Suppressor macrophage treated with lipopolysaccharide for 4 hours (primary cell): Measurements from ENCODE around the gene MAP3K4.

Experiments
- DNase-seq: peaks from one replicate; pipeline ENCODE4 v3.0.0-alpha.2; 2020

Gene MAP3K4, protein sequence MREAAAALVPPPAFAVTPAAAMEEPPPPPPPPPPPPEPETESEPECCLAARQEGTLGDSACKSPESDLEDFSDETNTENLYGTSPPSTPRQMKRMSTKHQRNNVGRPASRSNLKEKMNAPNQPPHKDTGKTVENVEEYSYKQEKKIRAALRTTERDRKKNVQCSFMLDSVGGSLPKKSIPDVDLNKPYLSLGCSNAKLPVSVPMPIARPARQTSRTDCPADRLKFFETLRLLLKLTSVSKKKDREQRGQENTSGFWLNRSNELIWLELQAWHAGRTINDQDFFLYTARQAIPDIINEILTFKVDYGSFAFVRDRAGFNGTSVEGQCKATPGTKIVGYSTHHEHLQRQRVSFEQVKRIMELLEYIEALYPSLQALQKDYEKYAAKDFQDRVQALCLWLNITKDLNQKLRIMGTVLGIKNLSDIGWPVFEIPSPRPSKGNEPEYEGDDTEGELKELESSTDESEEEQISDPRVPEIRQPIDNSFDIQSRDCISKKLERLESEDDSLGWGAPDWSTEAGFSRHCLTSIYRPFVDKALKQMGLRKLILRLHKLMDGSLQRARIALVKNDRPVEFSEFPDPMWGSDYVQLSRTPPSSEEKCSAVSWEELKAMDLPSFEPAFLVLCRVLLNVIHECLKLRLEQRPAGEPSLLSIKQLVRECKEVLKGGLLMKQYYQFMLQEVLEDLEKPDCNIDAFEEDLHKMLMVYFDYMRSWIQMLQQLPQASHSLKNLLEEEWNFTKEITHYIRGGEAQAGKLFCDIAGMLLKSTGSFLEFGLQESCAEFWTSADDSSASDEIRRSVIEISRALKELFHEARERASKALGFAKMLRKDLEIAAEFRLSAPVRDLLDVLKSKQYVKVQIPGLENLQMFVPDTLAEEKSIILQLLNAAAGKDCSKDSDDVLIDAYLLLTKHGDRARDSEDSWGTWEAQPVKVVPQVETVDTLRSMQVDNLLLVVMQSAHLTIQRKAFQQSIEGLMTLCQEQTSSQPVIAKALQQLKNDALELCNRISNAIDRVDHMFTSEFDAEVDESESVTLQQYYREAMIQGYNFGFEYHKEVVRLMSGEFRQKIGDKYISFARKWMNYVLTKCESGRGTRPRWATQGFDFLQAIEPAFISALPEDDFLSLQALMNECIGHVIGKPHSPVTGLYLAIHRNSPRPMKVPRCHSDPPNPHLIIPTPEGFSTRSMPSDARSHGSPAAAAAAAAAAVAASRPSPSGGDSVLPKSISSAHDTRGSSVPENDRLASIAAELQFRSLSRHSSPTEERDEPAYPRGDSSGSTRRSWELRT (N-terminal part only)

DNA sequence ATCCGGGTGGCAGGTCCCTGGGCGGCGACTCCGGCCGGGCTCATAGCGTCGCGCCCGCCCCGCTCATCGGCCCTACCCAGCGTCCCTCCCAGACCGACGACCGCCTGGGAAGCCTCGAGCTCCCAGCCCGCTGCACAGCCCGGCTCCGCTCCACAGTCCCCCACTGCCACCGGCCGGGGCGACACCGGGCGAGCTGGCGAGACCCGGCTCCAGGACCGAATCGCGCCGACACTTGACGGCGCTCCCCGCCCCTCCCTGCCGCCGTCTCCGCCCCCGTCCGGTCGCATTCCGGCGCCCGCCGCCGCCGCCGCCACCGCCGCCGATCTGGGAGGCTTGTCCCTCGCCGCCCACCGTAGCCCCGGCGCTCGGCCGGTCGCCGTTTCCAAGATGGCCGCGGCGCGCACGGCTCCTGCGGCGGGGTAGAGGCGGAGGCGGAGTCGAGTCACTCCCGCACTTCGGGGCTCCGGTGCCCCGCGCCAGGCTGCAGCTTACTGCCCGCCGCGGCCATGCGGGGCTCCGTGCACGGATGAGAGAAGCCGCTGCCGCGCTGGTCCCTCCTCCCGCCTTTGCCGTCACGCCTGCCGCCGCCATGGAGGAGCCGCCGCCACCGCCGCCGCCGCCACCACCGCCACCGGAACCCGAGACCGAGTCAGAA, at the start of gene MAP3K4:
Gene MAP3K4, plus strand, starts transcription at position 364 of the 655 bp plus-strand sequence. Its CDS starts 163 bp downstream, at position 527.
- peak; percentile 88 for DNase-seq

DNA sequence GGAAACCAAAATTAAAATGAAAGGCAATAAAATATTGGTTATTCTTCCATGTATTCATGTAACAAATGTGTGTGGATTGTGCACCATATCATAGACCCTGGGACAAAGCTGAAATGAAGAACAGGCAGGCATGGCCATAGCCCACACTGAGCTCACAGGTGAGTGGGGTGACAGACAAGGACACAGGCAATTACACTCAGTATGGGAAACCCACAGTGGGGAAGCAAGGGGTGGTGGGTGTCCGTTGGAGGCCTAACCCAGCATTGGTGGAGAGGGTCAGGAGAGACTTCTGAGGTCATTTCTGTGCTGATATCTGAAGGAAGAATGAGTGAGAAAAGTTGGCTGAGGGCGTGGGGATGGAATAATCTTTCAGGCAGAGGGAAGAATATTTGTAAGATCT, 47.6 kb upstream of the MAP3K4 start:
- DNase-seq: no peak

DNA sequence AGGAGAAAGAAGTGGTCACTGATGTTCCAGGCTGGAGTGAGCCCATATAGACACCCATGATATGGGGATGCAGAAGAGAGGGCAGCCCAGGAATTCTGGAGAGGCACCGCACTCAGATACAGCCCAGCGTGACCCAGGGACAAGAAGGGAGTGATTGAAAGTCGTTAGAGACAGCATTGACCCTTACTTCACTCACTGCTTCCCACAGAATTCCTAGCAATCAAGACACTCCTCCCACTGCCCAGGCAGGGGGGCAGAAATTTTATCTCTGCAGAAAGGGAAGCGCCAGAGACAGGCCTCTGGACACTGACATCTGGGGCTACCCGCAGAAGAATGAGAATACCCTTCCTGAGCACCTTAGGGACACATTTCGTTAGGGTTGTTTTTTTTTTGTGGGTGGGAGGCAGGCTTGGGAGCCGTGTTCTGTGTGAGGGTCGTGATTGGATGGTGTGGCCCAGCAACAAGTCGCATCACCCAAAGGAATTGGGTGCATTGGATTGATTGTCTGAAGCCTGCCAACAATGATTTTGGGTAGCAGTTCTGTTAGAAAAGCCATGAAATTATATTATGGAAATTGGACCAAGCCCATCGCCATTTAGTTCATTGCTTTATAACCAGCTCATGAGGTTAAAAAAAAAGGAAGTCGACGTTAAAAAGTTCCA, 45.9 kb upstream of the MAP3K4 start:
- no peak for DNase-seq

DNA sequence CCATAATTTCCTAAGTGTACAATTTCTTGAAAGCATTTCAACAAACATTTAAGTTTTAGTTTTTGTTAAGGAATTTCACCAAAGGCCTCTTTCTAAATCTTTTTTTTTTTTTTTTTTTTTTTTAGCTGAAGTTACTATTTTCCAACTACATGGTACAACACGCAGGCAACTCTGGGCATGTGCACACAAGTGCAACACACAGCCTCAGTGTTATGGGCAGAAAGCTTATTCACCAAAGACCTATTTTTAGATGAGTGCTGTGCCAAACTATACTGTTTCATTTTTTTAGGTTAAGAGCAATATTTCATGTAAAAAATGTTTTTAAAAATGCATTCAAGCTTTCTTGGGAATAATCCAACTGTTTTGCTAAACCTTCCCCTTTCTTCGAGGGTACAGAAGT, 42.0 kb upstream of the MAP3K4 start:
- no peak for DNase-seq

DNA sequence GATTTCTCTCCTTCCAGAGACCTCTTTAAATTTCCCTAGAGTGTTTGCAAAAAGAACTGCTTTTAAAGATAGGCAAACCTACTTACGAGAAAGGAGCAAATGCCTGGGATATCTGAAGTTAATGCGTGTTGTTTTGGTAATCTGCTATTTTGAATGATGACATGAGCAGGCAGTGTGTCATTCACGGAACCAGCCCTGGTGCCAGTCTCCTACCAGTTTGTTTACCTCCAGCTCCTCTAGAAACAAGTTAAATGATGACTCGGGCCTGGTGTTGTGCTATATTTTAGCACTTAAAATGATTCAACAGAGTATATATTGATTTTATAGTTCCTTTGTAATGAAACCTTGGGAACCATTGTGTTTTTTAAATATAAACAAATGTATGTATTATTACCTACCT, 41.1 kb upstream of the MAP3K4 start:
- DNase-seq: no peak

DNA sequence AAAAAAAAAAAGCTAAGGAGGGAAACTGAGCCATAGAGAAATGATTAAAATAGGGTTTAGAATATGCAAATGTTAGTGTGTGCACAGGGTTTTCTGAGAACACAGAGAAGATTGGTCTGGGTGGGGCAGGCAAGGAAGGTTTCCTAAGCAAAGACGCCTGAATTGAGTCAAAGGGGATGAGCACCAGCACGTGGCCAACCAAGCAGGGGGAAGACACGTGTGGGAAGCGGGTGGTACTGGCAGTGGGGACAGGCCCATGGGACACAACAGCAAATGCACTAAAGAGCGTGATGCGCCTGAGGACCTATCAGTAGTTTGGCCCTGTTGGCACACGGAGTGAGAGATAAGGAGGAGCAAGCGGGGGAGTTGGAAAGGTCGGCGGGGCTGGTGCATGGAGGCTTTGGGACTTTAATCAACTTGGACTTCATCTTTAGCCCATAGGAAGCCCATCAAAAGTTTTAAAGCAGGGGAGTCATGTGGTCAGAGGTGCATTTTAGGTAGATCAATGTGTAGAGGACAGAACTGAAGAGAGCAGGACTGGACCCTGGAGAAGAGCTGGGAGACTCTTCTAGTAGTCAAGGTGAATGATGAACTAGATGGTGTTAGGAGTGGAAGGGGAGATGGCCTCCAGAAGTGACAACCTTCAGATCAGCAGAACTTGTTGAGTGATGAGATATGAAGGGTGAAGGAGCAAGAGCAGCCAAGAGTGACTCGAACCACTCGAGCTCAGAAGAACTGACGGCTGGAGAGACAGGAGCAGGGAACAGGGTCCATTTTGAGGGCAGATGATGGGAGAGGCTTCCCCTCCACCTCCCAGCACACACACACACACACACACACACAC, 40.2 kb upstream of the MAP3K4 start:
- no peak for DNase-seq

DNA sequence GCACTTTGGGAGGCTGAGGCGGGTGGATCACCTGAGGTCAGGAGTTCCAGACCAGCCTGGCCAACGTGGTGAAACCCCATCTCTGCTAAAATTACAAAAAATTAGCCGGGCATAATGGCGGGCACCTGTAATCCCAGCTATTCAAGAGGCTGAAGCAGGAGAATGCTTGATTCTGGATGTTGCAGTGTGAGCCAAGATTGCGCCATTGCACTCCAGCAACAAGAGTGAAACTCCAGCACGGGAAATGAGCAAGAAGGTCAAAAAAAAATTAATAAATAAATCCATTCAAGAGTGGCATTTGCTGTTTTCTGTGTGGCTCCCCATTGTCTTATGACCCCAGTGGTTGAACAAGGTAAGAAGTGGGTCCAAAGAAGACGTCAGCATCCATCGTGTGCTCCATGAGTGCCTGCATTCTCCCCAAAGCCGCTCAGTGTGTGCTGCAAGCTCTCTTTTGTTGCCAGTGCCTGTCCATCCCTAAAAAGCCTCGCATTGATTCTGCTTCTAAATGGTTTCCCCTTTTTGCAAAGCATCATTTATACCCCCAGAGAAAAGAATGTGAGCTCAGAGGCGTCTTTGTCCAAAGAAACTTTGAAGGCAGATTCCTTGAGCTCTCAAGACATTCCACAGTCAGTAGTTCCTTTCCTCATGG, 38.8 kb upstream of the MAP3K4 start:
- no peak for DNase-seq

DNA sequence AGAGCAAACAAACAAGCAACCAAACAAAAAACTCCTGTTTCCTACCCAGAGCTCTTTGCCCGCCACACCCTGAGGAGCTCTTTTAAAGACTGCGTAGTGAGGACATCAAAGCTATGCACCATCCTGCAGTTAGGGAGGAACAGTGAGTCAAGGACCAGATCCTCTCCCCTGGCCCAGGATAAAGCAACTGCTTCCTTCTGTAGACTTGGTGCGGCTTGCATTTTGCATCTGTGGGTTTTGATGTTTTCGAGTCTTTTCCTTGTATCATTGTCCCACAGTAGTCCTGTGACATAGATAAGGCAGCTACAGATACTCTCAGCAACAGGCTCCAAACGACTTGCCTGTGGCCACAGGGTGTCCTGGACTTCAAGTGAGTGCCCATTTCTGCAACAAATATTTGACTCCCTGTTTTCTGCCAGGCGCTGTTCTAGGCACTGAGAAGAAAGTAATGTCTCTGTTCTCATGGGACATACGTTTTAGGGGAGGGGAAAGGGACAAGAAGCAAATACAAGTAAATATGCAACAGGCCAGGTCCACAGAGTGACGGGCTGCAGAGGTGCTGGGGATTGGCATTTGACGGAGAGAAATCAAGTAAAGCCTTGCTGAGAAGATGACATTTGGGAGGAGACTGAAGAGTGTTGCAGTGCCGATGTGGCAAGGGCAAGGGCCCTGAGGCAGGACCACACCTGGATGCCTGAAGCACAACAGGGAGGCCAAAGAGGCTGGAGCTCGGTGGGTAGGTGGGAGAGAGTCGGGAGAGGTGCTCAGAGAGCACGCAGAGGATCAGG, 35.9 kb upstream of the MAP3K4 start:
- DNase-seq: no peak

DNA sequence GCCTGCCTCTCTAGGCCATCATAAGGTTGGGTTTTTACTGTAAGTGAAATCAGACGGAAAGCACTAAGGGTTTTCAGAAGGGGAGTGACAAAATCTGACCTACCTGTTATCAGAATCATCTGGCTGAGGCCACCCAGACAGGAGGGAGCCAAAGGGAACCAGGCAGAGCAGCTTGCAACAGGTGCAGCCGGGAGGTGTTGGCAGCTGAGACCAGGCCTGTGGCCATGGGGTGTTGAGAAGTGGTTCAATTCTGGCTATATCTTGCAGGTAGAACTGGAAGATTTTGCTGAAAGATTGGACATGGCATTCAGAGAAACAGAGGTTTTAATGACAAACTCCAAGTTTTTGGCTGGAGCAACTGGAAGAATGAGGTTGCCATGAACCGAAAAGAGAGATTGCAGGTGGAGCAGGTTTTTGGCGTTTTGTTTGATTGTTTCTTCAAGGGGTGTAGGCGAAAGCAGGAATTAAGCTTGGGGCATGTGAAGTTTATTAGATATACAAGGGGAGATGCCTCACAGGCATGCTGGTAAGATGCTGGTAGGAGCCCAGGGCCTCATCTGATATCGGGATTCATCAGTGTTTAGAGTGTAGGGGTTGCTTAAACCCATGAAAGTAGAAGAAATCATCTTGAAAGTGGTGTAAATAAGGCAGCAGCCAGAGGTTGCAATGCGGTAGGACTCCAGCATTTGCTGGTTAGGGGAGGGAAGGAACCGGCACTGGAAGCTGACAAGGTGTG, 35.1 kb upstream of the MAP3K4 start:
- no peak for DNase-seq

DNA sequence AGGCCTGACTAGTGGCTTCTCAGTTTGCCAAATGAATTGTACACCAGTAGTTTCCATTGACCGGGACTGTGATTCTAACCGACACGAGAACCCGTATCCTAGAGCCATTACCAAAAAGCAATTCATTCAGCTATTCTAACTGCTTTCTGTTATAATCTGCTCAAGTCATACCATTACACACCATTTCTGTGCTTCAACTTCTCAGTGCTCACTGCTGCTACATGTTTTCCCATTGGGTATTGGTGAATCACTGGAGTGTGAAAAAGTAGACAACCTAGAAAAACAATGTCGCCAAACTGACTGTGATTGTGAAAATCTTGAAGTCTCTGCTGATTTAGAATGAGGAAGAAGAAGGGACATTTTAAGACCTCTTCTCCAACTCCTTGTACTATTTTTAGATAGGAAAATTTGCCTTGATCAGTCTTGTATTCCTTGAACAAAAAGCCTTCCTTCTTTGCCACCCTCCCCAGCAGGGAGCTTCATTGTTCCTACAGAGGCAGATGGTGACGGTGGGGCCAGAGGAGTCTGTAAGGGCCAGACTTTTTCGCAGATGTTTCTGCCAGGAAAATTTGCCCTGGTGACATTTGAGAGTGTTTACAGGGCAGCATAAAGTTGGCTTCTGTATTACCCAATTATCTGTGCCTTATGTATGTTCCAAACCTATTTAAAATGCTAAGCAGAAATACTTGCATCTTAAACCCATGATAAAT, 31.7 kb upstream of the MAP3K4 start:
- DNase-seq: no peak

DNA sequence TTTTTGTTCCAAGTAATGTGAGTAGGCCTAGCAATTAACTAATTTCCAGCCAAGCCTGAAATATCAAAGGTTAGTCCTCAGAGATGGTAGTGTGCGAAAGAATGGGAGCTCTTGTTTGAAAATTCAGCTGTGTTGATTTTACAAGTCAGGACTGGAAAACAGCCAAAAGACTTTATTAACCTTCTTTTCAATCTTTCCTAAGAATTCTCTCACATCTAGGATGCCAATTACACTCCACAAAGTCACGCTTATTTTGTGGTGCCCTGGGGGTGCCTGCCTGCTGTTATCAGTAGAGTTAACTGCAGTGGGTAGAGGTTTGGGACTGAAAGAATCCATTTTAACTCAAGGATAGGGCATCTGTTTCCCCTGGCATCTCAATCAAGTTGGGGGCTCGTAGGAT, 30.7 kb upstream of the MAP3K4 start:
- DNase-seq: no peak

DNA sequence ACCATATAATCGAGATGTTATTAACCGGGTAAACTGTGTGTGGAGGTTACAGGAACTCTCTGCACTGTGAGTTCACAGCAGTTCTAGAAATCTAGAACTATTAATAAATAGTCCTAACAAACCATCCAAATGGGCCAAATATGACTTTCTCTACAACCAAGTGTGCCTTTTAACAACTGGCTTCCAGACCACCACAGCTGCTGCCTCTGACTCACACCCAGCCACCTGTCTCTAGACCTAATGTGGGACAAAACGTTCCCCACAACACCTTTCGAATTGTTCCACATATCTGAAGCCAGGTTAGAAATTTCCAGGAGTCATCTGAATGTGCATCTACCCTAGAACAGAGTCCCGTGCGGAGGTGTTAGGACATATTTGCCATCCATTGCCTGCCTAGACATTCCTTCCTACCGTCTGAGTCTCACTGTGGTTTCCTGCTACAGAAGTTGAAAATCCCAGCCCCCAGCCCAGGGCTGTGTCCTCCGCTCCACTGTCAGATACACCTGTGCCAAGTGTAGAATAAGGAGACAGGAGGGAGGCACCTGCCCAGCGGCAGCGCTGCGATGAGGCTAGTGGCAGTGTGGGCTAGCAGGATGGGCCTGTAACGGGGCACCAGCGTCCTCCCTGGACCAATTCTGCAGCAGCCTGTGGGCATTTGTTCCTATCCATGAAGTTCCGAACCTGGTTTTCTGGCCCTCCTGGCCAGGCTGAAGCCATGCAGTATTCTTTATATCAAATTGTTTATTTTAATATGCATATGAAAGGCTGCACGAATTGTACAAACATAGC, 28.5 kb upstream of the MAP3K4 start:
- no peak for DNase-seq

DNA sequence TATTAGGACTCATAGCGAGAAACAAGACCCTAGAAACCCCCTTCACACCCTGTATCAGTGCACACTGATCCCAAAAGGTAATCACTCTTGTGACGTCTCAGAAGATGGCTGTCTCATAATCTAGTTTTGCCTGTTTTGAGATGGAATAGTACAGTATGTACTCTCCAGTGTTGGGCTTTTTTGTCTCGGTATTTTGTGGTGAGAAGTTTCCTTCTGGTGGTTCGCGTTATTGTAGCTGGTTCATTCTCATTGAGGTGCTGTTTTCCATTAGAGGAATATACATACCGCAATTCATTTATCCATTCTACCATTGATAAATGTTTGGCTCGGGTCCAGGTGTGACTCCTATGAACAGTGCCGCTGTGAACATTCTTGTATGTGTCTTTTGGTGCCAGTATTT, 27.9 kb upstream of the MAP3K4 start:
- no peak for DNase-seq

DNA sequence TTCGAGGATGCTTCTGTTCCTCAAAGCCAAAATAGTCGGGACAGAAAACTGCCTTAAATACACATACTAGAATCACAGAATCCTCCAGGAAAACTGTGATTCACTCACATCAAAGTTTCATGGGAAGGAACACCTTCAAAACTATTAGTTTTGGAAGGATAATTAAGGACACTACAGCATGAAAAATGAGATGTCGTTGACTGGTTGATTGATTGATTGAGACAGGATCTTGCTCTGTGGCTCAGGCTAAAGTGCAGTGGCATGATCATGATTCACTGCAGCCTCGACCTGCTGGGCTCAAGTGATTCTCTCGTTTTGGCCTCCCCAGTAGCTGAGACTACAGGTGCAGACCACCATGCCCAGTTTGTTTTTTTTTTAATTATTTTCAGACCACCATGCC, 25.7 kb upstream of the MAP3K4 start:
- DNase-seq: no peak

DNA sequence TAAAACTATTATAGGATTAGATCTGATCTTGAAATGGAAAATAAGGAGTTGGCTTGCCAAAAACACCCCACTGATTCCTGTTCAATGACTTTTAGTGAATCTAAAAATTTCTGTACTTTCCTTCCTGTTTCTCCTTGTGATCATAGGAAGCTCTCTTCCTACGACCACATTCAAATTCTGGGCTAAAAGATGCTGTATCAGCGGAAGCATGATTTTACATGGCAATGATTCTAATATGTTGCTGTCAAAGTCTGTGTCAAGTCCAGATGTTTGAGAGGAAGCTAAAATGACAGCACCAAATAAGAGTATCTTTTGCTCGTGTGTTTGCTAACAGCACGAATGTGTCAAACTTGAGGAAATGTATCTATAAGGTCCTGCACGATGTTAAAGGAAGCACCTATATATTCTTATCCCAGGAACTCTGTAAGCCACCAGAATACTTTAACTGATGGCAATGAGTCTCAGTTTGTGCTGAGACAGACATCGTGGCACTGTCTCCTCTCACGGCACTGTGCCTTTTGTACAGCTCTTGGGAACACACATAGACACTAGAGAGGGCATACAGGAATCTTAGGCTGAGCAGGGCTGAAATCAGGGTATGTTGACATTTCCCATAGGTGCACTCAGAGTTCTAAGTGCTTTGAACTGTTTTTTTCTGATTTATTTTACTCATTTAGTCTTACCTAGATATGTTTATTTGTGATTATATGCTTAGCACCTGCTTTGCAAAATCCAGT, 24.9 kb upstream of the MAP3K4 start:
- no peak for DNase-seq

DNA sequence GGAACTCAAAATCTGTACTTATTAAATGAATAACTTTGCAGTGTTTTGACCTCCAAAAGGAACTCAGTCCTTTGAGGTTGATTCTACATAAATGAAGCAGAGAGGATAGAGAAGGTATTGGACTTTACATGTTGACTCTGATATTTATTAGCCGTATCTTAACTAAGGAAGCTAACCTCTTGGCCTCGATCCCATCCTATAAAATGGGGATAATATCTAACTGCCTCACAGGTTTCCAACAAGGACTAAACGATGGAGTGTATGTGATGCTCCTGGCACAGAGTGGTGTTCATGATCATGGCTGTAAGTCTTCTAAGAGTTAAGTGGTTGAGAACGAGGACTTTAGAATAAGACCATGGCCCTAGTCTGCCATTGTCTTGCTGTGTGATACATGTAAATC, 24.2 kb upstream of the MAP3K4 start:
- DNase-seq: no peak

DNA sequence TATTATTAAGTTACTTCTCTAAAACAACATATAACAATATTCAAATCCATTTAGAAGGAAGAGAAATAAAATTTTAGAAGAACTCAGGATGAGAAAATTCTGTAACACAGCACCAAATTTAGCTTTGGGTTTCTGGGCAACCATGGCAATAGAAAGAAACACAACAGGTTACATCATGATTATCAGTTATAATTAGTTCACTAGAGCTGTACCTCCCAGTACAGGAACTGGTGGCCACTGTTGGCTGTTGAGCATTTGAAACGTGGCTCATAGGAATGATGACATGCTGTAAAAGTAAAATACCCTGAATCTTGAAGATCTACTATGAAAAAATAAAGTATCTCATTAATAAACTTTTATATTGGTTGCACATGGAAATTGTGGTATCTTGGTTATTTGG, 23.7 kb upstream of the MAP3K4 start:
- DNase-seq: no peak
